Measurements from ENCODE around the gene KIT.

DNA sequence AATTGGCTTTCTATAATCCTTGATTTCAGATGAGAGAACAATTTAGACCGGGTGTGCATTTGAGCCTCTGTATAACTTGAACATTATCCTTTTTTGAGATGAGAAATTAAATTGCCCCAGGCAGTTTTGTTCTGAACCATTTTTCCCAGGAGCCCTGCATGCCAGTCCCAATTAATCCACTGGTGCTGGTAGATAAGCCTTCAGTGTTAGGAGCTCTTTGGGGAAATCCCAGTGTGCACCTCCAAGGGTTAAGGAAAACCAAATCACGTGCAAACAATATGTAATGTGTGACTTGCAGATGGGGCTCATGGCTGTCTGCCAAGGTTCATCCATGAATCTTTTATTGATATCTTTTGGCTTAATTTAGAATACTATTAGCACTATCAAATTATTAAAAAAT lies 43.2 kb downstream of the KIT start:
- TF ChIP-seq POLR2A (IDR thresholded peaks at IDR 0.05; ENCODE audit: low read depth, low read length) (no peak), HDAC6 (IDR thresholded peaks at IDR 0.05; ENCODE audit: unreplicated experiment) (no peak), BHLHE40 (IDR thresholded peaks at IDR 0.05; ENCODE audit: borderline replicate concordance in 1 of 2, low read depth in 2 of 2, low read length in 1 of 2) (no peak), ZNF274 (IDR thresholded peaks at IDR 0.05; ENCODE audit: insufficient read depth, insufficient read length) (no peak), CBX5 (IDR thresholded peaks at IDR 0.05; ENCODE audit: low read depth) (no peak), YY1 (IDR thresholded peaks at IDR 0.05; ENCODE audit: low read depth, low read length) (no peak), CHD4 (IDR thresholded peaks at IDR 0.05) (no peak), CBX3 (IDR thresholded peaks at IDR 0.05; ENCODE audit: borderline replicate concordance, low read depth) (no peak), SREBF2 (IDR thresholded peaks at IDR 0.05; ENCODE audit: low read length) (no peak), STAT3 (IDR thresholded peaks at IDR 0.05; ENCODE audit: low read depth, low read length) (no peak)
- TF ChIP-seq, protein P1, sequence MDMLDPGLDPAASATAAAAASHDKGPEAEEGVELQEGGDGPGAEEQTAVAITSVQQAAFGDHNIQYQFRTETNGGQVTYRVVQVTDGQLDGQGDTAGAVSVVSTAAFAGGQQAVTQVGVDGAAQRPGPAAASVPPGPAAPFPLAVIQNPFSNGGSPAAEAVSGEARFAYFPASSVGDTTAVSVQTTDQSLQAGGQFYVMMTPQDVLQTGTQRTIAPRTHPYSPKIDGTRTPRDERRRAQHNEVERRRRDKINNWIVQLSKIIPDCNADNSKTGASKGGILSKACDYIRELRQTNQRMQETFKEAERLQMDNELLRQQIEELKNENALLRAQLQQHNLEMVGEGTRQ (IDR thresholded peaks at IDR 0.05; ENCODE audit: borderline replicate concordance, low read depth, low read length): no peak
- TF ChIP-seq, protein P2, sequence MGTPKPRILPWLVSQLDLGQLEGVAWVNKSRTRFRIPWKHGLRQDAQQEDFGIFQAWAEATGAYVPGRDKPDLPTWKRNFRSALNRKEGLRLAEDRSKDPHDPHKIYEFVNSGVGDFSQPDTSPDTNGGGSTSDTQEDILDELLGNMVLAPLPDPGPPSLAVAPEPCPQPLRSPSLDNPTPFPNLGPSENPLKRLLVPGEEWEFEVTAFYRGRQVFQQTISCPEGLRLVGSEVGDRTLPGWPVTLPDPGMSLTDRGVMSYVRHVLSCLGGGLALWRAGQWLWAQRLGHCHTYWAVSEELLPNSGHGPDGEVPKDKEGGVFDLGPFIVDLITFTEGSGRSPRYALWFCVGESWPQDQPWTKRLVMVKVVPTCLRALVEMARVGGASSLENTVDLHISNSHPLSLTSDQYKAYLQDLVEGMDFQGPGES (IDR thresholded peaks at IDR 0.05): no peak
- TF ChIP-seq, protein P3, sequence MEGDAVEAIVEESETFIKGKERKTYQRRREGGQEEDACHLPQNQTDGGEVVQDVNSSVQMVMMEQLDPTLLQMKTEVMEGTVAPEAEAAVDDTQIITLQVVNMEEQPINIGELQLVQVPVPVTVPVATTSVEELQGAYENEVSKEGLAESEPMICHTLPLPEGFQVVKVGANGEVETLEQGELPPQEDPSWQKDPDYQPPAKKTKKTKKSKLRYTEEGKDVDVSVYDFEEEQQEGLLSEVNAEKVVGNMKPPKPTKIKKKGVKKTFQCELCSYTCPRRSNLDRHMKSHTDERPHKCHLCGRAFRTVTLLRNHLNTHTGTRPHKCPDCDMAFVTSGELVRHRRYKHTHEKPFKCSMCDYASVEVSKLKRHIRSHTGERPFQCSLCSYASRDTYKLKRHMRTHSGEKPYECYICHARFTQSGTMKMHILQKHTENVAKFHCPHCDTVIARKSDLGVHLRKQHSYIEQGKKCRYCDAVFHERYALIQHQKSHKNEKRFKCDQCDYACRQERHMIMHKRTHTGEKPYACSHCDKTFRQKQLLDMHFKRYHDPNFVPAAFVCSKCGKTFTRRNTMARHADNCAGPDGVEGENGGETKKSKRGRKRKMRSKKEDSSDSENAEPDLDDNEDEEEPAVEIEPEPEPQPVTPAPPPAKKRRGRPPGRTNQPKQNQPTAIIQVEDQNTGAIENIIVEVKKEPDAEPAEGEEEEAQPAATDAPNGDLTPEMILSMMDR (IDR thresholded peaks at IDR 0.05 in 2 of 3, conservative IDR thresholded peaks at IDR 0.05 in 1 of 3; ENCODE audit: control insufficient read depth in 2 of 3, extremely low read depth in 1 of 3, insufficient read depth in 1 of 3, low read depth in 3 of 3, low read length in 3 of 3): no peak
- TF ChIP-seq, protein P4, sequence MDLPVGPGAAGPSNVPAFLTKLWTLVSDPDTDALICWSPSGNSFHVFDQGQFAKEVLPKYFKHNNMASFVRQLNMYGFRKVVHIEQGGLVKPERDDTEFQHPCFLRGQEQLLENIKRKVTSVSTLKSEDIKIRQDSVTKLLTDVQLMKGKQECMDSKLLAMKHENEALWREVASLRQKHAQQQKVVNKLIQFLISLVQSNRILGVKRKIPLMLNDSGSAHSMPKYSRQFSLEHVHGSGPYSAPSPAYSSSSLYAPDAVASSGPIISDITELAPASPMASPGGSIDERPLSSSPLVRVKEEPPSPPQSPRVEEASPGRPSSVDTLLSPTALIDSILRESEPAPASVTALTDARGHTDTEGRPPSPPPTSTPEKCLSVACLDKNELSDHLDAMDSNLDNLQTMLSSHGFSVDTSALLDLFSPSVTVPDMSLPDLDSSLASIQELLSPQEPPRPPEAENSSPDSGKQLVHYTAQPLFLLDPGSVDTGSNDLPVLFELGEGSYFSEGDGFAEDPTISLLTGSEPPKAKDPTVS (IDR thresholded peaks at IDR 0.05; ENCODE audit: low read depth, low read length): no peak

All from GM12878 (cell line).